GM19043 (cell line): Measurements from ENCODE around the gene CUL3.
A peak's percentile ranks its signal among the peaks of the same experiment; 100 is the strongest.
"Not testable (repeated sequence)": the region's sequence is repeated elsewhere in the genome, so short reads cannot be mapped to it uniquely, and the experiment has no call there.

Experiments used
- ATAC-seq: cut with Tn5 transposase; IDR thresholded peaks from one replicate; pipeline ENCODE4 v1.9.1; 2021; ENCODE audit warnings: low read depth; ENCODE audit not compliant: unreplicated experiment

CUL3 gene

GRCh38 chr2:224585211-224586088 lies at the start of gene CUL3:
CUL3 (minus strand) TSS chr2:224585363; CDS start chr2:224585009, 354 bp downstream.
- ATAC-seq, result peak; percentile 78

DNA sequence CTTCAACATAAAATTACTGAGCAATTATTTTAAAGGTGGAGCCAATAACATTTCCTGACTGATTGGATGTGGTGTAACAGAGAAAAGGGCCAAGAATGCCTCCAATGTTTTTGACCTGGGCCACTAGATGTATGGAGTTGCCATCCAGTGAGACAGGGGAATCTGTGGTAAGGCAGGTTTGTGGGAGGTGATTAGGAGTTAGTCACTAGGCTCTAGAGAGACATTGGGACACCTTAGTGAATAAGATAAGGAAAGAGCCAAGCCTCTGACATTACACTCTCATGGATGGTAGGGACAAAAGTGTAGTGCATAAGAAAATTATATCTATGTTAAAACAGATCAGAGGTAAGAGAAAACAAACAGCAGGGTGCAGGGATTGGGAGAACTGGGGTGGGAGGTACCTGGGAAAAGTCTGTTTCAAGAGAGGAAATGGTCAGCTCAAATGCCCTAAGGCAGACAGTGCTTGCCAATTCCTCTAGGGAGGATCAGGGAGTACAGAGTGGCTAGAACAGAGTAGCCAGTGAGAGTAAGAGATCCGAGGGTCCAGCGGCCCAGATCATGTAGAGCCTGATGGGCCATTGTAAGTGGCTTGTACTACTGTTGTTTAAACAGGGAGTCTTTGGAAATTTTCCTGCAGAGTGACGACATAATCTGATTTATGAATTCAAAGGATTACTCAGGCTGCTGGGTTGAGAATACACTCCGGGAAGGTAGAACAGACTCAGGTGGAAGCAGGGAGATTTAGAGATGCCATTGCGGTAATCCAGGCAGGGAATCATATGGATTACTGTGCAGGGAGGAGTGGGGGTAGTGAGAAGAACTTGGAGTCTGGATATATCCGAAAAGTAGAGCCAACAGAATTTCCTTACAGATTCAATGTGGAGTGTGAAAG lies 45.7 kb upstream of the CUL3 start:
- no peak for ATAC-seq

DNA sequence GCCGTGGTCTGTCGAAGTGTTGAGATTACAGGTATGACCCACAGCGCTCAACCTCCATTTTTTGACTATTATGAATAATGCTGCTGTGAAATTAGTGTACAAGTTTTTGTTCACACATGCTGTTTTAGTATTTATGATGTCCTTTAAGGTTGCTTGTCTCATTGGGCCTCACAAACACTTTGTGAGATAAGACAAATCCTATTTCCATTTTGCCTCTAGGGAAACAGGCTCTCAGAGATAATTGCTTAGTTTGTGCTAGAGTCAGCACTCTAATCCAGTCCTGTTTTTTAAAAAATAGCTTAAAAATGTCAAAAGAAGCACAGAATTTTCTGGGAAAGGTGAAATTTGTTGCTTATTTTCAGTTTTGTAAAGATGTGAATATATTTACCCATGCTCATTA lies 43.3 kb upstream of the CUL3 start:
- no peak for ATAC-seq

GRCh38 chr2:224626735-224627134 lies 41.6 kb upstream of the CUL3 start:
- ATAC-seq, result no peak

DNA sequence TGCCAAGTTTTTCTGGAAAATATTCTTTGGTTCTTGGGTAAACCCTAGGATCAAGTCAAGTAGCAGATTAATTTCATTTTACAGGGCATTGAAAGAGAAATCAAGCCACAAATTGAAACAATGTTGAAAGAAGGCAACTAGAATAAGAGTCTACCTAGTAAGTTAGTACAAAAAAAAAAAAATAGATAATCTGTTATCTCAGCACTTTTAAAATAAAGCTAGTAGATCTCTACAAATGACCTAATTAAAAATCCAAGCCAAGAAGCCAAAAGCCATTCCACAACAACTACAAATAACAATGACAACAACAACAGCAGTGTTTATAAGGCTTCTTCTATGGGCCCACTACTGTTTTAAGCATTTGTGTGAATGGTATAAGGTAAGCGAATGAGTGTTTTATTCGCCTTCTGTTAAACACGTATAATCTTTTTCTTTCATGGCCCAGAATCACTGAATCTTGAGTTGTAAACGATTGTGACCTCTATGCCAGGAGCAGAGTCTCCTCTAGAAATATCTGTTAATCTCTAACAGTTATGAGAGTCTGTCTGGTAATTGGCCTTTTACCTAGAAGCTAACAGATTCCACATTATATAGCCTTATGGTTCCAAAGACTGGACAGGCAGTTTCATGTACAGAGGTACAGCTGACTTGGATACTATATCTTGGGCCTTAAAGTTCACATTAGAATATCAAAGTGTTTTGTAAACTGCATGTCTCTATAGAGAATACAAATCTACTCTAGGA lies 28.6 kb upstream of the CUL3 start:
- ATAC-seq, result no peak

DNA sequence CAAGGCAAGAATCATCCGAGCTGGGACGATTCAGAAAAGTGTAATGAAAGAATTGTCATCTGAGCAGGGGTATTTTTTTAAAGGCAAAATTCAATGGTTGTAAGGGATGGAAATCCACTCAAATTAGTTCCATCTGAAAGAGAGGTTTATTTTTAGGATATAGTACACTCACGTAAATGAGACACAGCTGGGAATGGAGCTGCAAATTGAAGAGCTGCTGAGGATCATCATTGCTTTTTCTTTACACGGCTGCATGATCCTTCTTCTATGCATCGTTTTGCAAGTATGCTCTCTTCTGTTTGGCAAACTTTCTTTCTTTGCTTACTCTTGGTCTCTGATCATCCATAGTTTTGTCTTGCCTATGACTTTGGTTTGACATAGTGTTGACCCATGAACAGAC lies 27.4 kb upstream of the CUL3 start:
- ATAC-seq, result no peak

DNA sequence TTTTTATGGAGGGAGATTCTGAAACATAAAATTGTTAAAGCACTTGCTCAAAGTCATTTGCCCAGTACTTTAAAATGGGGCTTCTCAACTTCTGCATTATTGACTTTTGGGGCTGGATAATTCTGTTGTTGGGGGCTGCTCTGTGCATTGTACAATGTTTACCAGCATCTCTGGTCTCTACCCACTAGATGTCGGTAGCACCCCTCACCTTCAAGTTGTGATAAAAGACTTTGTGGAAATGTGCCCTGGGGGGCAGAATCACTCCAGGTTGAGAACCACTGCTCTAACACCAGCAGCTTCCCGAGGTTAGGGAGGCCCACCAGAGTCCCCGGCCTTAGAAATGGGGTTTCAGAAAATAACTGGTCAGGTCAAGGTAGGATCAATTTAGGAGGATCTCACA lies 26.8 kb upstream of the CUL3 start:
- ATAC-seq, result no peak

DNA sequence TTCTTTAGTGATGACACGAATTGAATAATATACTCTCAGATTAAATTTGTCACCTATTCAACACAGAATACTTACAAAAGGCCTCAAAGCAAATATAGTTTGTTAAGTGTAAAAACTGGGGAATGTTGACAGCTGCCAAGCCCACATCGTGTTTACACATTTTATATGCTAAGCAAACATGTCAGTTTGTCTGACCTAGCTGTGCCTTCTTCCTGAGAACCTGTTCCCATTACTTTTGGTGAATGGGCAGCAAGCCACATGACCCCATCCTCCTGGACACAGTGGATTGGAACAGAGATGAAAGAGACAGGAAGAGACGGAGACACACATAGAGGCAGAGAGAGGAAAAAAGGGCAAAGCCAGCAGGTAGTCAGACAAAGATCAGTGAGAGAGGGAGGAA lies 22.9 kb upstream of the CUL3 start:
- ATAC-seq, result no peak

GRCh38 chr2:224603746-224604500 lies 18.8 kb upstream of the CUL3 start:
- not testable (repeated sequence) for ATAC-seq

GRCh38 chr2:224602778-224603375 lies 17.7 kb upstream of the CUL3 start:
- not testable (repeated sequence) for ATAC-seq

GRCh38 chr2:224601923-224602322 lies 16.8 kb upstream of the CUL3 start:
- ATAC-seq, result no peak

- ATAC-seq, result no peak
Observed at GRCh38 chr2:224598678-224599077, 13.5 kb upstream of the CUL3 start.

- ATAC-seq, result no peak
Observed at GRCh38 chr2:224596289-224596688, 11.1 kb upstream of the CUL3 start.

GRCh38 chr2:224595518-224595917 lies 10.4 kb upstream of the CUL3 start:
- no peak for ATAC-seq

- no peak for ATAC-seq
Observed at GRCh38 chr2:224594840-224595239, 9.7 kb upstream of the CUL3 start.

GRCh38 chr2:224591220-224591619 lies 6.1 kb upstream of the CUL3 start:
- no peak for ATAC-seq

GRCh38 chr2:224586127-224586695 lies 1.0 kb upstream of the CUL3 start:
- ATAC-seq, result no peak

- peak; percentile 25 for ATAC-seq
Observed at GRCh38 chr2:224584785-224585210, 365 bp downstream of the CUL3 start.

GRCh38 chr2:224584111-224584784 lies 915 bp downstream of the CUL3 start:
- no peak for ATAC-seq
